ENCODE measurements around the gene MRPL36. TPM values are rescaled to one million over a fixed set of nuclear protein-coding genes. Genes with fewer than 3 reads are reported as not detected.

The MRPL36 gene
- total and polyA plus RNA-seq, 2 donors from 2014 or later: 29.6 to 96.7 TPM

DNA sequence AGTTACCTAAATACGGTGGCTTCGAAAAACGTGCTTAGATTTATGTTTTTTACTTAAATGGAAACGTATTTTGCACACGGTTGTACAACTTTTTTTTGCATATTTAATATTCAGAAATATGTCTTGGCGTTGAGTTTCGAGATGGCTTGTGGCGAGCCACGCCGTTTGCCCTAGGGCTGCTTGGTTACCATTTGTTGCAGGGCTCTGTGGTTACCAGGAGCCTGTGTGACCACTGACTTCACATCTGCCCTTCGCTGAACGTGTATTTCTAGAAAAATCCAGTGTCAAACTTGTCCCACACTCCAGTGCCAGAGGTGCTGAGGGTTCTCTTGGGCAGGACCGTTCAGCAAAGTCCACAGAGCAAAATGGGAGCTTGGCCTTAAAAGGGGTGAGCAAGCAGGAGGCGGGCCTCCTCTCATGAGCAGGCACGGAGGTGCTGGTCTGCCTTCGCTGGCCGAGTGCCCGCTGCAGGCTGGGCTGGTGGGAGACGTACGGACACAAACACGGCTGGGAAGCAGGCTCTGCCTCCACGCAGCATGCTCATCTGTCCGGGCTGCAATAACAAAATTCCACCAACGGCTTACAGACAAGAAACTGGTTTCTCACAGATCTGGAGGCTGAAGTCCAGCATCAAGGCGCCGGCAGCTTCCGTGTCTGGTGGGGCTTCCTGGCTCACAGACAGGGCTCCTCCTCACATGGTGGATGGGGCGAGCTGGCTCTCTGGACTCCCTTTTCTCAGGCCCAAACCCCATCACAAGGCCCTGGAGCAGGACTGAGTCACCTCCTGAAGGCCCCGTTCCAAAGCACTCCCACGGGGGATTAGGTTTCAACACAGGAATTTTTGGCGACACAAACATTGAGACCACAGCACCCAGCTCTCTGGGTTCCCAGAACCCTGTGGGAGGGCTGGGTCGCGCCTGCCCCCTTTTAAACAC, 5.4 kb downstream of the MRPL36 start:
- Histone ChIP-seq H3K9me3 (ENCODE audit: control insufficient read depth in 2 of 3, insufficient read depth in 1 of 3, low read length in 3 of 3) (peaks cover 0 to 3% (median 0%) of the 10 kb centered on the region in 3 donors), H3K27me3 (ENCODE audit: control insufficient read depth, insufficient read depth, low read length) (no peaks in the 10 kb centered on the region), H3K4me3 (ENCODE audit: low read length in 3 of 3) (no peak overlapping the region), H3K4me1 (ENCODE audit: control insufficient read depth in 2 of 3, insufficient read depth in 2 of 3, low read depth in 1 of 3, low read length in 3 of 3) (peaks cover 0 to 5% (median 0%) of the 10 kb centered on the region in 3 donors), H3K36me3 (ENCODE audit: control insufficient read depth in 2 of 3, insufficient read depth in 3 of 3, low read length in 3 of 3) (peaks cover 0 to 18% (median 5%) of the 10 kb centered on the region in 3 donors), H3K27ac (ENCODE audit: low read depth in 2 of 2, low read length in 2 of 2) (no peak overlapping the region), H3K9ac (ENCODE audit: low read length in 3 of 3) (no peak overlapping the region)
- FAIRE-seq (no peak), DNase-seq (peak in 2 of 5 donors; percentile 61 to 65)
- intact Hi-C loops (cut with DNase I): no loop called here
- TF ChIP-seq, protein P1, sequence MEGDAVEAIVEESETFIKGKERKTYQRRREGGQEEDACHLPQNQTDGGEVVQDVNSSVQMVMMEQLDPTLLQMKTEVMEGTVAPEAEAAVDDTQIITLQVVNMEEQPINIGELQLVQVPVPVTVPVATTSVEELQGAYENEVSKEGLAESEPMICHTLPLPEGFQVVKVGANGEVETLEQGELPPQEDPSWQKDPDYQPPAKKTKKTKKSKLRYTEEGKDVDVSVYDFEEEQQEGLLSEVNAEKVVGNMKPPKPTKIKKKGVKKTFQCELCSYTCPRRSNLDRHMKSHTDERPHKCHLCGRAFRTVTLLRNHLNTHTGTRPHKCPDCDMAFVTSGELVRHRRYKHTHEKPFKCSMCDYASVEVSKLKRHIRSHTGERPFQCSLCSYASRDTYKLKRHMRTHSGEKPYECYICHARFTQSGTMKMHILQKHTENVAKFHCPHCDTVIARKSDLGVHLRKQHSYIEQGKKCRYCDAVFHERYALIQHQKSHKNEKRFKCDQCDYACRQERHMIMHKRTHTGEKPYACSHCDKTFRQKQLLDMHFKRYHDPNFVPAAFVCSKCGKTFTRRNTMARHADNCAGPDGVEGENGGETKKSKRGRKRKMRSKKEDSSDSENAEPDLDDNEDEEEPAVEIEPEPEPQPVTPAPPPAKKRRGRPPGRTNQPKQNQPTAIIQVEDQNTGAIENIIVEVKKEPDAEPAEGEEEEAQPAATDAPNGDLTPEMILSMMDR (IDR thresholded peaks at IDR 0.05; ENCODE audit: borderline replicate concordance, extremely low read depth, insufficient read depth): no peak

DNA sequence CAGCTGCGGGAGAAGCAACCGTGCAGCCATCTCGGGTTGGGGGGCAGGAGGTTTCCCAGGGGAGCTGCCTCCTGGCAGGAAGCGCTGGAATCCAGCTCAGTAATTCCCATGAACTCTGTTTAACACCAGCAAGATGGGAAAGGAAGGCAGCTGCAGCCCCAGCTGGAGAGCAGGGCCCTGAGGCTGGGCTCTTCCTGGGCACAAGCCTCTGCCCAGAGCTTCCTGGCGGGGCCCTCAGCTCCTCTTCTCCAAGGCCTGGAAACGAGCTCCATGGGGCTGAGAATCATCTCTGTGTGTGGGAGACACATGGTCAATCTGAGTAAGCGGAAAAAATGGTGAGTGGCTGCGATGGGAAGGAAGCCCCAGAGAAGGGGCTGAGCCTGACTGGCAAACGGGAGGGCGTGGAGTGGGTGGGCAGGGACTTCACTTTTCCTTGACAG, 6.3 kb downstream of the MRPL36 start:
- Histone ChIP-seq H3K36me3 (ENCODE audit: control insufficient read depth in 2 of 3, insufficient read depth in 3 of 3, low read length in 3 of 3) (peaks cover 0 to 18% (median 5%) of the 10 kb centered on the region in 3 donors), H3K4me3 (ENCODE audit: low read length in 3 of 3) (no peak overlapping the region), H3K27ac (ENCODE audit: low read depth in 2 of 2, low read length in 2 of 2) (no peak overlapping the region), H3K9ac (ENCODE audit: low read length in 3 of 3) (no peak overlapping the region), H3K9me3 (ENCODE audit: control insufficient read depth in 2 of 3, insufficient read depth in 1 of 3, low read length in 3 of 3) (peaks cover 0 to 3% (median 0%) of the 10 kb centered on the region in 3 donors), H3K4me1 (ENCODE audit: control insufficient read depth in 2 of 3, insufficient read depth in 2 of 3, low read depth in 1 of 3, low read length in 3 of 3) (no peaks in the 10 kb centered on the region), H3K27me3 (ENCODE audit: control insufficient read depth, insufficient read depth, low read length) (no peaks in the 10 kb centered on the region)
- intact Hi-C loops (cut with DNase I): no loop called here
- FAIRE-seq (no peak), DNase-seq (no peak)
- TF ChIP-seq, protein P1 (IDR thresholded peaks at IDR 0.05; ENCODE audit: borderline replicate concordance, extremely low read depth, insufficient read depth): no peak

DNA sequence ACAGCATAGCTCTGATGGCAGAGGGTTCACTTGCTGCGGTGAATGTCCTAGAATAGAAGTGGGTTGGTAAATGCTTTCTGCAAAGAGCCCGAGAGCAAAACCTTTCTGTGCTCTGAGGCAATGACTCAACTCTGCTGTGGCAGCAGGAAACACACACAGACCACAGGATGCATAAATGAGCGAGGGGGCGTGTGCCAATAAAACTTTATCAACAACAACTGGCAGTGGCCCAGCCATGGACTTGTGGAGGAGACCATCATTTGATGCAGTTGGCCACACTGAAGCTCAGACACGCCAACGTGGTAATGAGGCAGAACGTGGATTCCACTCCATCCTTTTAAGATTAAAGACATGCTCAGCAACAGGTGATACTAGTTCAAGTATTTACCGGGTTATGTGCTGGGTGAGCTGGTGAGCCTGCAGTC, 6.8 kb downstream of the MRPL36 start:
- H3K27ac ChIP-seq (ENCODE audit: low read depth in 2 of 2, low read length in 2 of 2): no peak overlapping the region
- peaks cover 0 to 3% (median 0%) of the 10 kb centered on the region in 3 donors for H3K9me3 ChIP-seq (ENCODE audit: control insufficient read depth in 2 of 3, insufficient read depth in 1 of 3, low read length in 3 of 3)
- H3K9ac ChIP-seq (ENCODE audit: low read length in 3 of 3): no peak overlapping the region
- H3K4me1 ChIP-seq (ENCODE audit: control insufficient read depth in 2 of 3, insufficient read depth in 2 of 3, low read depth in 1 of 3, low read length in 3 of 3): no peaks in the 10 kb centered on the region
- TF ChIP-seq, protein P1 (IDR thresholded peaks at IDR 0.05; ENCODE audit: borderline replicate concordance, extremely low read depth, insufficient read depth): no peak
- intact Hi-C loops (cut with DNase I): no loop called here
- H3K4me3 ChIP-seq (ENCODE audit: low read length in 3 of 3): no peak overlapping the region
- no peaks in the 10 kb centered on the region for H3K27me3 ChIP-seq (ENCODE audit: control insufficient read depth, insufficient read depth, low read length)
- peaks cover 0 to 14% (median 5%) of the 10 kb centered on the region in 3 donors for H3K36me3 ChIP-seq (ENCODE audit: control insufficient read depth in 2 of 3, insufficient read depth in 3 of 3, low read length in 3 of 3)
- FAIRE-seq (no peak), DNase-seq (no peak)
